ENCODE data around the gene VIPR2.
"Not testable (repeated sequence)": the region's sequence is repeated elsewhere in the genome, so short reads cannot be mapped to it uniquely, and the experiment has no call there.

Gene VIPR2

GRCh38 chr7:159088016-159088865 lies 56.4 kb downstream of the VIPR2 start:
- DNase-seq (ENCODE audit: extremely low read depth, low read depth) = no peak
- TF ChIP-seq CTCF (IDR thresholded peaks at IDR 0.05; ENCODE audit: low read depth, low read length) = no peak

- DNase-seq (ENCODE audit: extremely low read depth, low read depth) = no peak
- no peak for TF ChIP-seq CTCF (IDR thresholded peaks at IDR 0.05; ENCODE audit: low read depth, low read length)
Measured at GRCh38 chr7:159086301-159086925, 58.3 kb downstream of the VIPR2 start.

GRCh38 chr7:159084069-159084801 lies 60.4 kb downstream of the VIPR2 start:
- DNase-seq (ENCODE audit: extremely low read depth, low read depth) = no peak
- TF ChIP-seq CTCF (IDR thresholded peaks at IDR 0.05; ENCODE audit: low read depth, low read length) = no peak

- TF ChIP-seq CTCF (IDR thresholded peaks at IDR 0.05; ENCODE audit: low read depth, low read length) = no peak
Measured at GRCh38 chr7:159083698-159084068, 61.0 kb downstream of the VIPR2 start.

GRCh38 chr7:159083001-159083697 lies 61.5 kb downstream of the VIPR2 start:
- DNase-seq (ENCODE audit: extremely low read depth, low read depth) = no peak
- TF ChIP-seq CTCF (IDR thresholded peaks at IDR 0.05; ENCODE audit: low read depth, low read length) = no peak

More at GRCh38 chr7:159083698-159084068, 61.0 kb downstream of the VIPR2 start:
- DNase-seq (ENCODE audit: extremely low read depth, low read depth) = no peak

- not testable (repeated sequence) for DNase-seq (ENCODE audit: extremely low read depth, low read depth)
Measured at GRCh38 chr7:159082075-159082474, 62.6 kb downstream of the VIPR2 start.

- no peak for TF ChIP-seq CTCF (IDR thresholded peaks at IDR 0.05; ENCODE audit: low read depth, low read length)
- no peak for DNase-seq (ENCODE audit: extremely low read depth, low read depth)
Measured at GRCh38 chr7:159078911-159079270, 65.8 kb downstream of the VIPR2 start.

Measured in AG09319 (cell line).